Cardiac atrium fibroblast (primary cell): ENCODE data around the gene CPA2. TPM values are rescaled to one million over a fixed set of nuclear protein-coding genes. Genes with fewer than 3 reads are reported as not detected.

Experiments
- total RNA-seq: library from RNA; depleted of rRNA; stranded (reverse); fragments of >200 nt; gene quantifications from 2 replicates; pipeline ENCODE4 v1.2.3, GENCODE V29; 2015

Gene CPA2
- total RNA-seq: not detected in 2 replicates

GRCh38 chr7:130266258-130266960 lies at the start of gene CPA2:
CPA2 (plus strand) TSS chr7:130266863; CDS start chr7:130266882, 19 bp downstream.

GRCh38 chr7:130292682-130293257 lies 26.1 kb downstream of the CPA2 start, which contains the start of gene CPA4:
CPA4 (plus strand) TSS chr7:130293161; CDS start chr7:130293181, 20 bp downstream.

Other genes starting within 250 kb of the CPA2 start
- 12.8 and 18.5 TPM in 2 replicates for gene ZC3HC1, start 215.5 kb upstream of the CPA2 start, total RNA-seq
- 13.4 and 16.7 TPM in 2 replicates for gene KLHDC10, start 196.3 kb upstream of the CPA2 start, total RNA-seq
- 7.6 and 8.5 TPM in 2 replicates for gene TMEM209, start 61.5 kb upstream of the CPA2 start, total RNA-seq
- gene SSMEM1, start 59.0 kb upstream of the CPA2 start, total RNA-seq: not detected in 2 replicates
- 56.7 and 90.1 TPM in 2 replicates for gene CPA4, start 26.3 kb downstream of the CPA2 start, total RNA-seq
- gene CPA5, start 78.0 kb downstream of the CPA2 start, total RNA-seq: not detected in 2 replicates
- 0.54 TPM in 1 of 2 replicates, not detected in the other for gene CPA1, start 113.6 kb downstream of the CPA2 start, total RNA-seq
- 6.9 and 9.4 TPM in 2 replicates for gene CEP41, start 174.2 kb downstream of the CPA2 start, total RNA-seq
- gene MEST, start 225.2 kb downstream of the CPA2 start, total RNA-seq: 289 and 504 TPM in 2 replicates